Upper lobe of left lung (tissue), 4 donors: ENCODE data around the gene ELOA.

Experiments used
- CTCF ChIP-seq, 6 experiments: fragments of 450-650 bp in 4 of 6; fragments of 200-600 bp in 2 of 6; sonication (generic) in 2 of 6; IDR thresholded peaks; one replicate each; pipeline ENCODE4 v1.5.1; 2016 to 2019; ENCODE audit warnings: antibody characterized with exemption in 6 of 6
- EP300 ChIP-seq, 4 donors: sonication (generic); formaldehyde crosslinking; IDR thresholded peaks; one replicate each; pipeline ENCODE4 v1.5.1; 2017; ENCODE audit warnings: antibody characterized with exemption in 4 of 4, control low read depth in 2 of 4
- POLR2A ChIP-seq, 4 donors: fragments of 450-650 bp; IDR thresholded peaks; one replicate each; pipeline ENCODE4 v1.5.1; 2016 to 2017; ENCODE audit warnings: antibody characterized with exemption in 4 of 4, mild to moderate bottlenecking in 2 of 4
- POLR2AphosphoS5 ChIP-seq, 2 donors: sonication (generic); formaldehyde crosslinking; IDR thresholded peaks; one replicate each; pipeline ENCODE4 v1.5.1; 2017; ENCODE audit warnings: antibody characterized with exemption in 2 of 2

- no peak for TF ChIP-seq CTCF (IDR thresholded peaks at IDR 0.05)
- no peak for TF ChIP-seq POLR2AphosphoS5 (IDR thresholded peaks at IDR 0.05)
- no peak for TF ChIP-seq EP300 (IDR thresholded peaks at IDR 0.05)
- TF ChIP-seq POLR2A (IDR thresholded peaks at IDR 0.05) = no peak
Observed at GRCh38 chr1:23772854-23773242, 29.6 kb downstream of the ELOA start.
